ENCODE data around the gene AKAP6.

- TF ChIP-seq EZH2 (IDR thresholded peaks at IDR 0.05; ENCODE audit: insufficient read depth, low read length) (no peak), CTCF (IDR thresholded peaks at IDR 0.05; ENCODE audit: insufficient read depth, low read depth, low read length) (no peak)
Measured at GRCh38 chr14:32688941-32689340, 359.8 kb downstream of the AKAP6 start.
